Stimulated activated CD4-positive, alpha-beta T cell treated with anti-CD3 and anti-CD28 coated beads, Interleukin-4, amount 100 ng/mL, for 4 hours (primary cell): ENCODE data around the gene DEK.

Experiments used
- DNase-seq, 2 experiments: peaks; one replicate each; pipeline ENCODE4 v3.0.0-alpha.2; 2020

The DEK gene

DNA sequence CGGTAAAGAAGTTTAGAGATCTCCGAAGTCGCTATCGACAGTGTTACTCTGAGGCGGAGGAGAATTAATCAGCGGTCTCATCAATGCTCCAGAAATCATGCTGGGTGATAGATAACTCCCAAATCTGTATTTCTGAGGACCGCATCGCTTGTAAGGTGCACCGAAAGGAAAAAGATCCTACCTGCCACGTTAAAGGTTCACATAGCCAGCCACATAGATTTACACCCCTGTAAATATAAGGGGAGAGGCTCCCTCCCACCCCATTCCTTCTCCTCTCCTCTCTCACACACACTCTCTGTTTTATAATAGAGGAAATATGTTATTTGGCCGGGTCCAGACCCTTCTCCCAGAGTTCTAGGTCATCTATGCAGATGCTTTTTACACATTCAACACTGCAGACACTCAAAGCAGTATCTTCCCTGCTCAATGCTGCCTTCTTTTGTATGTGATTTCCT lies 620 bp upstream of the DEK start:
- DNase-seq, result no peak

DNA sequence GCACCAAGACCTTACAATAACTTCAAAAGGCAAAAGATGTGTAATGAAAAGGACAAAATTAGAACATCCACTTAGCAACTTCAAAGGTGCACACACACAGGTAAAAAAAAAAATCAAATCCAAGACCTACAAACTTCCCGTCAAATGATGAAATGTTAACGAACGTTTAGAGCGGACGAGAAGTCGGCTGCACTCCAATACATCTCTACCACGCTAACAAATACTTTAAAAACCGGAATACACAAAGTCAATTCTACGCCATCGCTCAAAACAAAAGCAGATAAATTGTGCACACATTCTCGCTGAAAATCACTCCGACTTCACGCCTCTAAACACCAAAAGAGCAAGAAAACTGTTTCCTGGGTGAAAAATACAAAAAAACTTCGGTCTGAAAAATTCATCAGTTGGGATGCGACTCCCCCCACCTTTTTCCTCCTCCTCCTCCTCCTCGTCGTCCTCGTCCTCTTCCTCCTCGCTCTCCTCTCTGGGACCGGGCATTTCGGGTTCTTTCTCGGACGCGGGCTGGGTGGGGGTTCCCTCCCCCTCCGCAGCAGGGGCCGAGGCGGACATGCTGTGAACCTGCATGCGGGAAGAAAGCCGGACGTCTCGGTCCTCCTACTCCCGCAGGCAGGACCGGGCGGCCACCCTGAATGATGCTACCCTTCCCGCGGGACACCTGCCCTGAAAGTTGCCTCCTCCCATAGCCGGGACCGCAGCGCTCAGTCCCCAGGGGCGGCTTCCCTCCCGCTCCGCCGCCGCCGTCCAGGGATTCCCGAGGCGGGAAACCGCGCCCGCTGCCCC lies 712 bp downstream of the DEK start:
- peak; percentile 14 to 18 for DNase-seq

DNA sequence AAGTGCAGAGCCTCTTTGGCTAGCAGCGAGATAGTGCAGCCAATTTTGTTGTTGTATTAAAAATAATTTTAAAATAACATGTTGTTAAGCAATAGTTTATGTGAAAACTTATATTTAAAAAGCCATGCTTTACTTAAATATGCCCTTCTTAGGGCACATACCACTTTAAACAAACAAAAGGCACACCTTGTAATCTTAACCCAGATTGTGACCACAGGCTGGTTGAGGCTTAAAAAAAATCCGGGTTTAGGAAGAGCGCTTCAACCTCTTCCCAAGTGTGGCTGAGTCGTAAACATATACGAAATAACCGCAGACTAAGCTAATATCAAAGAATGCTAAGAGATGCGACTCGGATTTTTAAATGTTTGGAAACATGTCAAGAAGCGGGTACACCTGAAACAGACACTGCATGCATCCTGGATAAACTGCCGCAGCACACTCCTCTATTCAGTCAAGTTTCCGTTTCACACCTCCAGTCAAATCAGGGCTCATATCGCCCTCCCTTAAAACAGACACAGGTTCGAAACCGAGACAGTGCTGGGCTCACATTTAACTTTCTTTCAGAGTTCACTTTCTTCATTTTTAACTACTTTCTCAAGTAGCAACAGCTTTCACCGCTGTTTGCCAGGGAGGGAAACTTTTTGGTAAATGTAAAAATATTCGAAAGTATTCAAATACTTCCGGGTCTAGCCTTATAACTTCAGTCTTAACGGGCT lies 1.5 kb downstream of the DEK start:
- peak; percentile 23 to 32 for DNase-seq

DNA sequence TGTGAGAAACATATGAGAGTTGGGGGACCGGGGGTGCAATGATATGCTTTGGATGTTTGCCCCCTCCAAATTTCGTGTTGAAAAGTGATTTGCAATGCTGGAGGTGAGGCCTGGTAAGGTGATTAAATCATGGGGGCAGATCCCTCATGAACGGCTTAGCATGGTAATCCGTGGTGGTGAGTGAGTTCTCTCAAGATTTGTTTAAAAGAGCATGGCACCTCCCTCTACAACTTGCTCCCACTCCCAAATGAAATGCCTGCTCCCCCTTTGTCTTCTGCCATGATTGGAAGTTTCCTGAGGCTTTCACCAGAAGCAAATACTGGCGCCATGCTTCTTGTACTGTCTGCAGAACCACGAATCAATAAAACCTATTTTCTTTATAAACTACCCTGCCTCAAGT lies 2.5 kb downstream of the DEK start:
- DNase-seq, result no peak

DNA sequence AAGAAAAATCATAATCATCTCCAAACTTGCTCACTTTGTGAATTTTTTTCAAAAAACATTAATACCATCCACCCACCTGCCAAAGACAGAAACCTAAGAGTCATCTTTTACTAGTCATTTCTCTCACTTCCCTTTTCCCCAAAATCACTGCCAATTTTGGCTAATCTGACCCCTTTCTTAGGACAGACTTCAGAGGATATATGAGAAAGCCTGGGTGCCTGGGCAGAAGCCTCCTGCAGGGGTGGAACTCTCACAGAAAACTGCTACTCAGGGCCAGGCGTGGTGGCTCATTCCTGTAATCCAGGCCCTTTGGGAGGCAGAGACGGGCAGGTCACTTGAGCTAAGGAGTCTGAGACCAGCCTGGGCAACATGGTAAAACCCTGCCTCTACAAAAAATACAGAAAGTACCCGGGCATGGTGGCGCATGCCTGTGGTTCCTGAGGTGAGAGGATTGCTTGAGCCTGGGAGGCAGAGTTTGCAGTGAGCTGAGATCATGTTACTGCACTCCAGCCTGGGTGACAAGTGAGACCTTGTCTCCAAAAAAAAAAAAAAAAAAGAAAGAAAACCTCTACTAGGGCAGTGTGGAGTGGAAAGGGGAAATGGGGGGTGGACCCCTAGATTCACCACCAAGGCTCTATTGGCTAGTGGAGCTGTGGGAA lies 3.8 kb downstream of the DEK start:
- DNase-seq, result no peak

DNA sequence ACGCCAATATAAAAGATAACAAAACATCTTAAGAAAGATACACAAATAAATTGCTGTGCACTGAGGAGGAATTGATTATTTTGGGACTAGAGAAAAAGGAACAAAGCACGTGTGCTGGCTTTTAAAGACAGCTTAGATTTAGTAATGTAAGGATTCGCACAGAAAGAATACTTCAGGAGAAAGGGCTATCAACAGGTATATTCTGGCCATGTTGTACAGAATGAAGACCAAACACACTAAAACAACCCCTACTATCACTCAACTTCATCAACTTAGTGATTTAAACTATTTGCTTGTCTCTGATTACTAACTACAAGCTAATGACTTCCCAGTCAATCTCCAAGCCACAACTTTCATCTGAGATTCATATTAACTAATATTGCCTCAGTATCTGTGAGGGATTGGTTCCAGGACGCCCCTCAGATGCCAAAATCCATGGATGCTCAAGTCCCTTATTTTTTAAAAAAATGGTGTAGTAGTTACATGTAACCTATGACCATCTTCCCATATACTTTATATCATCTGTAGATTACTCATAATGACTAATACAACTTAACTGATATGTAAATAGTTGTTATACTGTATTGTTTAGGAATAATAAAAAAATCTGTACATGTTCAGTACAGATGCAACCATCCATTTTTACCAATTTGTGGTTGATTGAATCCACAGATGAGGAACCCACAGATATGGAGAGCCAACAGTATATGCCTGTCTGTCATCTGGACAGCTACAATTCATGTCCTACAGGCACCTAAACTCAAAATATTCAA lies 4.5 kb downstream of the DEK start:
- DNase-seq, result no peak

DNA sequence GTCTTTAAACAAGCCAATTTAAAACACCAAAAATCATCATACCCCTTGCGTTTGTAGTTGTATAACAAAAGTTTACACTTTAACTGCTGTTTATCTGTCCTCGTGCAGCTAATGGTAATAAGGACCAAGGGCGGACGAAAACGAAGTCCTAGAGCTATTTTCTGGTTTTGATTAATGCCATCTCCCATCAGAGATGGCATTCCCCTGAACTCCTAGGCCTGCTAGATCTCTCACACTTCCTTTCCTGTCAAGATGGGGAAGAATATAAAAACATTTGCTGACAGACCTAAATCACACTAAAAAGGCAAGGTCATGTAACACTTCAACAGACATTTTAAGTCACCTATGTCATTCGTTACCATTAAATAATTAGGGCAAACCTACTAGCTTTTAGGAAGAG lies 9.5 kb downstream of the DEK start:
- DNase-seq, result no peak

DNA sequence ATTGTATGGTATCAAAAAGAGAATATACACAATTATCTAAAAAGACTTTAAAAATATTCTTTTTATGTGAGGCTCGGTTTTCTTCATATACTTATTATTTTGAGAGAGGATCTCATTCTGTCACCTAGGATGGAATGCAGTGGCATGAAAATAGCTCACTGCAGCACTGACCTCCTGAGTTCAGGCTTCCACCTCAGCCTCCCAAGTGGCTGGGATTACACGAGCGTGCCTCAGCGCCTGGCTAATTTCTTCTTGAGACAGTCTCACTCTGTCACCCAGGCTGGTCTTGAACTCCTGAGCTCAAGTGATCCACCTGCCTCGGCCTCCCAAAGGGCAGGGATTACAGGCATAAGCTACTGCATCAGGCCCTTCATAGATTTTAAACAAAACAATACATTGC lies 10.7 kb downstream of the DEK start:
- DNase-seq, result no peak

DNA sequence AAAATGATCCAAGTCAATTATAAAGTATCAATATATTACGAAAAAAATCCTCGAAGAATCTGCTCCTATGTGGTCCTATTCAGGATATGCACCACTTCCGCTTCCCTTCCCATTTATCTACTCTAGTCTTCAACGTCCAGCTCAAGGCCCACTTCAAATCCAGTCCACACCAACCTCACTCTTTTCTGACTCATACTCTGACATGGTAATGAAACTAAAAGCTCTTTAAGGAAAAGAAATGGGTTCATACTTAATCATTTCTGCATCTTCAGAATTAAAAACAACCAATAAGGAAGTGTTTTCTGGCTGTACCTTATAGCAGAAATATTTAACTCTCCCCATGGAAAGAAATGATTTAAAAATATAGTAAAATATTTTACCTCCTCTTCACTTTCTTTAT lies 15.1 kb downstream of the DEK start:
- DNase-seq, result no peak

DNA sequence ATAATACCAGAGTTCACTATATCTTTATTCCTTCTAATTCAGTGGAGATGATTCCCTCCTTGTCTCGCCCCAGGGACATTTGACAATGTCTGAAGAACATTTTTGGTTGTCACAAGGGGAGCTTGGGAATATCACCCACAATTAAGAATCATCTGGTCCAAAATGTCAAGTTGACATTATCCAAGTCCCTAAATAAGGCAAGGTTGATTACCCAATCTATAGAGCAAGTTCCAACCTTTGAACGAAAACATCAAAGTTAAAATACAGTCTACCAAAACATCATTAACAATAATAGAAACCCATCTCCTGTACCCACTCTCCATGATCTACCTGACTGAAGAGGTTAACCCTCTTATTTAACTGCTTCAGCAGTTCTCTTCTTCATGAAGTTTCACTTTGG lies 15.6 kb downstream of the DEK start:
- no peak for DNase-seq

DNA sequence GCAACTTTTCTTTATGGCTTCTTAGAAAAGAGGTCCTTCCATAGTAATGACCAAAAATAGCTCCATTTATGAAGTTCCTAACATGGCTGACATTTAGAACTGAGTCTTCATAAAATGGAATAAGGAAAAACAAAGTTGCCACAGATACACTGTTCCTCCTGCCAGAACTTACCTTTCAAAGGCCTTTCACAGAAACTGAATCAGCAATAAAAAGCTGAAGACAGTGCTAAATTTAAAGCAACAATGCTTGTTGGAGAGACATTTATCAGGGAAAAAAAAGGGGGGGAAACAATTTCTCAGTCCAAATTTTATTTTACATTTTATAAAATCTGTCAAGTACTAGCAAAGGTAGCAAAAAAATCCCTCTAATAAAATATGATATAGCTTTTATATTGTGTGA lies 17.3 kb downstream of the DEK start:
- DNase-seq, result no peak

DNA sequence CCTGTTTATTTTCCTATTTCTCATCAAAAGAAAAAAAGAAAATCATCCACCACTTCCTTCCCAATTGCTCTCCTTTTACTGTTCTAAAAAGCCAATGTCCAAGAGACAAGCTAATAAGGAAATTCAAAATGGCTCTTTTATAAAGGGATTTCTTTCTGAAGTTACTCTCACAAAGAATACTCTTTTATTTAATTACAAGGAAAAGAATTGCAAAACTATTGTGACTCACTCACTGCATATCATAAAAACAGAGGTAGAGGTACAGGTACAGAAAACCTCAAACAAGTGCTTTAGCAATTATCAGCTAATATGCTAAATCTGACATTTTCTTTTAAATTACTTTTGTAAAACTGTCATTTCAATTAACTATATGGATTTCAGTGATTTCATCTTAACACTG lies 18.1 kb downstream of the DEK start:
- DNase-seq, result no peak

DNA sequence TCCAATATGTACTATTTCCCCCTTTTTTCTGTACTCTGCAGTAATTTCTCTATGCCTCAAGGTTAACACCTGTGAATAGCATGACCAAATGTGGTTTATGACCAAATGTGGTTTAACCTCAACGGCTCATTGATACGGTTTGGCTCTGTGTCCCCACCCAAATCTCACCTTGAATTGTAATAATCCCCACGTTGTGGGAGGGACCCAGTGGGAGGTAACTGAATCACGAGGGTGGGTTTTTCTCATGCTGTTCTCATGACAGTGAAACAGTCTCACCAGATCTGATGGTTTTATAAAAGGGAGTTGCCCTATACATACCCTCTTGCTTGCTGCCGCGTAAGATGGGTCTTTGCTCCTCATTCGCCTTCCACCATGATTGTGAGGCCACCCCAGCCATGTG lies 18.7 kb downstream of the DEK start:
- DNase-seq, result peak in 1 of 2 experiments; percentile 32

DNA sequence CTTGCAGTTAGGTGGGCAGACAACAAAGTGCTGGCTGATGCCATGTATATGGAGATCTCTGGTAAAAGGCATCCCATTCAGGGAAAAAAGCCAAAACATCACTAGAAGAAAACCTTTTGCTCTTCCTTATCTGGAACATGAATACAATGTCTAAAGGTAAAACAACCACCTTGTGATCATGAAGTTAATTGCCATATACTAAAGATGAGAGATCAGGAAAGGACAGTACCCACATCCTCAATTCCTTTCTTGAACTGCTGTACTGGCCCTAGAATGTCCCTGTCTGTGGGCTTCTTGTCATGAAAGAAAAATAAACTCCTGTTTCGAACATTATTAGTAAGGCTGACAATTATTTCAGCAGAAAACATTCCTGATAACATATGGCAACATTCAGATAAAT lies 19.3 kb downstream of the DEK start:
- no peak for DNase-seq

DNA sequence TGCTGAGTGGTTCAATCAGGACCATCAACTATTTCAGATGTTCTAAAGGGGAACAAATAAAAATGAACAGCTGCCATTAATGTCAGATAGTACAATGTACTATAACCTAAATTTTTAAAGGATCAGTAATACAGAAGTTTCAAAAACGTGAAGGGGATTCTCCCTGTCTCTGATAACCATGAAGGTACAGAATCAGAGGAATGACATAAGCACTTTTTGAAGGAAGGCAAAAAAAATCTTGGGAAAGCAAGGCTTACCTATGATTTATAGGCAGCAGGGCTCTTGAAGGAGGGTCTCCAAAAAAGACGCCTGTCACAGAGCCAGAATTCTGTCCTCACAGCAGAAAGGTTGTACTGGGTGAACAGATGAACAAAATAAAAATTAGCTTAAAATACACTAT lies 20.1 kb downstream of the DEK start:
- no peak for DNase-seq

DNA sequence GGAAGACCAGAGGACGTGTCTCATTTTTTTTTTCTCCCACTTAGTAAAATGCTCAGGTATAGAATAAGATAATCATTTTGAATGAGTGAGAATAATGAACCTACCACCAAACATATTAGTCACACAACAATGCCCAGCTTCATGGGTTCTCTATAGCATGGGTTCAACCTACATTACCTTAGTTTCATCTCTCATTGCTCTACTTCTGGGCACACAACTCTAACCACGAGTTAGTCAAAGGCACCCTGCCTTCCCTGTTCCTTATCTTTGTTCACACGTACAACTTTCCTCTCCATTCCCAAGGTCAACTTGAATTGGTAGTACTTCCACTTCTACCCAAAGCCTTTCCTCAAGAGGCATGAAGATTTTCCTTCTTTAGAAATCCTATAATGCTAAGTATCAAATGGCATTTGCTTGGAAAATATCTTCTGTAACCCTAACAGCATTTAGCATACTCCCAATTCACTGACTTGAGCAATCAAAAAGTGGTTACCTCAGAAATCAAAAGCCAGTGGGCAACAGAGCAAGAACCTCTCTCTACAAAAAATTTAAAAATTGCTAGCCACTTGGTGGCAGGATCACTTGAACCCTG lies 20.9 kb downstream of the DEK start:
- no peak for DNase-seq

DNA sequence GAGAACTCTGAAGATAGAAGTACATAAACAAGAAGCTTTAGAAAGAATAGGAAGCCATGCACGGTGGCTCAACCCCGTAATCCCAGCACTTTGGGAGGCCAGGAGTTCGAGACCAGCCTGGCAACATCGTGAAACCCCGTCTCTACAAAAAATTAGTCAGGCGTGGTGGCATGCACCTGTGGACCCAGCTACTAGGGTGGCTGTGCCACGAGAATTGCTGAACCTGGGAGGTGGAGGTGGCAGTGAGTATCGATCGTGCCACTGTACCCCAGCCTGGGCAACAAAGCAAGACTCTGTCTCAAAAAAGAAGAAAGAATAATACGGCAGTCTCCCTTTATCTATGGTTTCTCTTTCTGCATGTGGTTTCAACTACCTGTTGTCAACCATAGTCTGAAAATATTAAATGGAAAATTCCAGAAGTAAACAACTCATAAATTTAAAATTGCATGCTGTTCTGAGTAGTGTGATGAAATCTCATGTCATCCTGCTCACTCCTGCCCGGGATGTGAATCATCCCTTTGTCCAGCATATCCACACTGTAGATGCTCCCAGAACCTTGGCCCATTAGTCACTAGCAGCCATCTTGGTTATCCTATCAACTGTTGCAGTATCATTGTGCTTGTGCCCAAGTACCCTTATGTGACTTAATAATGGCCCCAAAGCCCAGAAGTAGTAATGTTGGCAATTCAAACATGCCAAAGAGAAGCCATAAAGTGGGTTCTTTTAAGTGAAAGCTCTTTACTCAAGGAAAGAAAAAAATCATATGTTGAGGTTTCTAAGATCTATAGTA lies 22.1 kb downstream of the DEK start:
- DNase-seq, result no peak

DNA sequence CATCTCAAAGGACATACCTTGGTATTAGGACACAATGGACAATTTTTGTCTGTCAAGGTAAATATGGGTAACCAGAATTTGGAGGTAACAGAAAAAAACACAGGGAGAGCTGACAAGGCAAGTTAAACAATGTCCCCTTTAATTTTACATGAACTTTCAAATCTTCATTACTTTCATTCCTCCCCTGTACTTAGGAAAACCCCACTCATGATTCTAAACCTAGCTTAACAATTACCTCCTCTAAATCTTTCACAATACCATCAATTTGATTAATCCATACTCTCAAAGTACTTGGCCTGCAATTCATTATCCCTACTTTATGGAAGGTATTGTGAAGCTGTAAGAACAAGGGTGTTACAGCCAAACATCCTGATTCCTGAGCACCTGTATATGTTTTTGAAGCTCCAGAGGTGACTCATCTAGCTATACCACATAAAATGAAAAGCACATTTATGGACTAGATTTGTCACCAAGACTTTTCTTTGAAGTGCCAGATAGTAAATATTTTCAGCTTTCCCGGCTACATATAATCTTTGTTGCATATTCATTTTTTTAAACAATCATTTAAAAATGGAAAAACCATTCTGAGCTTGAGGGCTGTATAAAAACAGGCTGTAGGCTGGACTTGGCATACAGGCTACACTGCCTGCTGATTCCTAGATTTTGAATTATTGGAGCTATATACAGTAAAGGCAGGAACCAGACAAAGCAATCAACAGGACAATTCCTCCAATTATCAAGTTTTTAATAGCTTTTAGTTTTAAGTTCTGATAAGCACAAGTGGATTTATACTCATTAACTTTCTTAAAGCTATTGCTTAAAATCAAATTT lies 22.9 kb downstream of the DEK start:
- DNase-seq, result no peak

DNA sequence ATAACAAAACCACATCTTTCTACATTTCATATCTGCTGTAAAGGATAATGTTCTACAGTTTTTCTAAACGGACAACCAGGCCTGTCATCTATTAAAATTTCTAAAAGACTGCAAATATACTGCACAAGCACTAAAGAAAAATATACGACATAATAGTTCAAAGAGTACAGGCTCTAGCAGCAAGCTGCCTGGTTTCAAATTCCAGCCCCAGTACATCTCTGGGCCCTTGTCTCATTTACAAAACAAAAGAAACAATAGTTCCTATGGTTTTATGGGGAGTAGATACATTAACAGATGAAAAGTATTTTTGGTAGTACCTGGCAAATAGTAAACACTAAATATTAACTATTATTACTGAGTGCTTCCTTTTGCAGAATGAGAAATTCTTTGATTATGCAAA lies 24.1 kb downstream of the DEK start:
- DNase-seq, result no peak

DNA sequence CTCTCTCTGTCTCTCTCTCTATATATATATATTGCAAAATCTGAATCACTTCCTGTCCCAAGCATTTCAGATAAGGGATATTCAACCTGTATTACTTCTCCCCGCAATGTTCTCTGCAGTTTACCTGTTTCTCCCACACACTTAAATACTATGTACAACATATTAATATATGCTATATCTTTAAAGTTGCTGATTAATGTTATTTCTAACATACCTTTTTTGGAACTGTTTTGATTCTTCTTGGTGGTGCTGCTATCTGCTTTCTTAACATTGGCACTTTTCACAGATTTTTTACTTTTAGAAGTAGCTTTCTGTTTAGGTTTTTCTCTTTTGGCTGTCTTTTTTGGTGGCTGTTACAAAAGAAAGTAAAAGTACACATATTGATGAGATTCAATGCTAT lies 27.2 kb downstream of the DEK start:
- no peak for DNase-seq

DNA sequence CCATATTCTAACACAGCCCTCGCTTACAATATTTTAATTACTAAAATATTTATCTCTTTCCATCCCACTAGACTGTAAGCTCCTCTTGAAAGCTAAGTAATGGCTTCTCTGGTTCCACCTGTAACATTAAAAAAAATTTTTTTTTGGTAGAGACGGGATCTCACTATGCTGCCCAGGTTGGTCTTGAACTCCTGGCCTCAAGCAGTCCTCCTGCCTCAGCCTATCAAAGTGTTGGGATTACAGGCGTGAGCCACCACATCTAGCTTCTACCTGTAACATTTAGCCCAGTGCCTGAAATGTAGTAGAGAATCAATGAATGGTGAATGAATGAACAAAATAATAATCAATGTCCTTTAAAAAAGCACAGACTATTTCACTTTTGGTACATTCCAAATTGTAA lies 28.8 kb downstream of the DEK start:
- DNase-seq, result no peak
